HG03469 (cell line): ENCODE results near the gene ESPN.
"Not testable (repeated sequence)": the region's sequence is repeated elsewhere in the genome, so short reads cannot be mapped to it uniquely, and the experiment has no call there.

Source experiments
- ATAC-seq: cut with Tn5 transposase; IDR thresholded peaks from one replicate; pipeline ENCODE4 v1.9.1; 2021; ENCODE audit warnings: mild to moderate bottlenecking, moderate library complexity, moderate number of reproducible peaks; ENCODE audit not compliant: unreplicated experiment

ESPN gene

GRCh38 chr1:6447016-6447817 is 22.6 kb downstream of the ESPN start:
- ATAC-seq: no peak

GRCh38 chr1:6447818-6448748 is 23.5 kb downstream of the ESPN start:
- no peak for ATAC-seq

GRCh38 chr1:6448749-6449631 is 24.4 kb downstream of the ESPN start:
- ATAC-seq: no peak

GRCh38 chr1:6450005-6450450 is 25.5 kb downstream of the ESPN start:
- ATAC-seq: no peak

- ATAC-seq: not testable (repeated sequence)
Observed at GRCh38 chr1:6450486-6450885, 25.9 kb downstream of the ESPN start.

GRCh38 chr1:6450943-6451373 is 26.4 kb downstream of the ESPN start:
- no peak for ATAC-seq

- ATAC-seq: not testable (repeated sequence)
Observed at GRCh38 chr1:6453895-6454855, 29.6 kb downstream of the ESPN start.

- no peak for ATAC-seq
Observed at GRCh38 chr1:6454856-6455751, 30.5 kb downstream of the ESPN start.

GRCh38 chr1:6455752-6456520 is 31.4 kb downstream of the ESPN start:
- ATAC-seq: not testable (repeated sequence)

- no peak for ATAC-seq
Observed at GRCh38 chr1:6456800-6457466, 32.4 kb downstream of the ESPN start.

- ATAC-seq: no peak
Observed at GRCh38 chr1:6459850-6460265, 35.3 kb downstream of the ESPN start.

GRCh38 chr1:6460301-6461050 is 35.9 kb downstream of the ESPN start:
- no peak for ATAC-seq

- ATAC-seq: no peak
Observed at GRCh38 chr1:6461051-6461530, 36.5 kb downstream of the ESPN start.

- no peak for ATAC-seq
Observed at GRCh38 chr1:6461538-6462411, 37.2 kb downstream of the ESPN start.

- no peak for ATAC-seq
Observed at GRCh38 chr1:6462412-6463119, 38.0 kb downstream of the ESPN start.
